HepG2 (cell line): ENCODE measurements around the gene SUPV3L1. TPM values are rescaled to one million over a fixed set of nuclear protein-coding genes. Genes with fewer than 3 reads are reported as not detected.

Source experiments
- ATAC-seq: fragments of 200-7000 bp; cut with Tn5 transposase; 3 replicates; pipeline ENCODE4 v1.9.1; 2020; ENCODE audit warnings: mild to moderate bottlenecking, moderate library complexity
- BruUV-seq: library from RNA; stranded (reverse); fragments of 400-500 nt; replicated peaks from 2 replicates; lab custom pipeline; 2021; lab: Mats Ljungman, UMichigan
- CTCF ChIA-PET: fragments of 300-600 bp; formaldehyde crosslinking; extraction: SDS; loops from one replicate; lab custom pipeline; 2021; ENCODE audit warnings: low total read pairs, inconsistent platforms, low intra/inter-chr PET ratio; lab: Yijun Ruan, JAX
- POLR2A ChIA-PET: fragments of 350-600 bp; sonication (Branson Sonifier 250); formaldehyde crosslinking; loops from one replicate; lab custom pipeline; 2020; ENCODE audit warnings: antibody characterized with exemption, inconsistent platforms; lab: Yijun Ruan, JAX
- DNase-seq: peaks from one replicate; pipeline ENCODE4 v3.0.0-alpha.2; 2015; ENCODE audit warnings: low spot score
- FAIRE-seq: peaks from 3 replicates; lab custom pipeline; 2011; peaks lifted over from hg19 to GRCh38; lab: Jason Lieb, UNC
- H2AFZ ChIP-seq: one replicate; pipeline ENCODE4 v1.6.1; 2011; ENCODE audit warnings: low read length, inconsistent platforms
- H3K27ac ChIP-seq: fragments of 300-600 bp; 3 replicates; pipeline ENCODE4 v1.8.0; 2011; ENCODE audit warnings: mixed run types, mild to moderate bottlenecking, mixed read lengths, low read length, inconsistent platforms; ENCODE audit not compliant: insufficient read depth; ENCODE audit errors: extremely low read length
- H3K27me3 ChIP-seq, 2 experiments: fragments of 200-600 bp in 1 of 2; 2 replicates in 1 of 2; 3 replicates in 1 of 2; pipeline versions ENCODE4 v1.6.0 to v1.8.0; 2011; ENCODE audit warnings: low read length in 2 of 2, mild to moderate bottlenecking in 2 of 2, moderate library complexity in 2 of 2, inconsistent platforms in 1 of 2; ENCODE audit not compliant: insufficient read depth in 2 of 2, control insufficient read depth in 1 of 2
- H3K36me3 ChIP-seq, 2 experiments: fragments of 200-600 bp in 1 of 2; replicated peaks in 1 of 2; 2 replicates in 1 of 2; 3 replicates in 1 of 2; pipeline versions ENCODE4 v1.5.1 to v1.8.0; 2011; ENCODE audit warnings: low read length in 2 of 2, inconsistent platforms in 1 of 2; ENCODE audit not compliant: insufficient read depth in 2 of 2, control insufficient read depth in 1 of 2
- H3K4me1 ChIP-seq: 2 replicates; pipeline ENCODE4 v1.5.1; 2012; ENCODE audit warnings: low read length, inconsistent platforms; ENCODE audit not compliant: insufficient read depth
- H3K4me2 ChIP-seq: 2 replicates; pipeline ENCODE4 v1.6.0; 2011; ENCODE audit warnings: low read depth, low read length, inconsistent platforms
- H3K4me3 ChIP-seq, 3 experiments: fragments of 200-600 bp in 1 of 3; sonication (generic), shearing (Covaris generic) in 1 of 3; replicated peaks in 1 of 3; 2 replicates each; pipeline ENCODE4 v1.5.1; 2011 to 2016; ENCODE audit warnings: low read length in 3 of 3, inconsistent platforms in 2 of 3, low read depth in 2 of 3, mild to moderate bottlenecking in 2 of 3, control low read depth in 1 of 3, mixed read lengths in 1 of 3; ENCODE audit not compliant: insufficient read depth in 1 of 3
- H3K79me2 ChIP-seq: one replicate; pipeline ENCODE4 v1.6.1; 2011; ENCODE audit warnings: low read length, inconsistent platforms; ENCODE audit not compliant: insufficient read depth
- H3K9ac ChIP-seq: 2 replicates; pipeline ENCODE4 v1.6.0; 2011; ENCODE audit warnings: mild to moderate bottlenecking, low read depth, low read length, inconsistent platforms; ENCODE audit not compliant: insufficient read depth
- H3K9me3 ChIP-seq: 2 replicates; pipeline ENCODE4 v1.5.1; 2012; ENCODE audit warnings: mild to moderate bottlenecking, low read length
- H4K20me1 ChIP-seq: 2 replicates; pipeline ENCODE4 v1.6.0; 2011; ENCODE audit warnings: inconsistent platforms, mild to moderate bottlenecking, low read length, moderate library complexity; ENCODE audit not compliant: insufficient read depth
- ARHGAP35 ChIP-seq: sonication (generic); formaldehyde crosslinking; IDR thresholded peaks from 2 replicates; pipeline ENCODE4 v1.9.0; 2022; ENCODE audit warnings: mild to moderate bottlenecking, inconsistent platforms, moderate library complexity, missing genetic modification reagents, borderline replicate concordance
- ASH2L ChIP-seq: fragments of 300-600, 200-600 bp; sonication (generic); IDR thresholded peaks from 2 replicates; pipeline ENCODE4 v1.7.0; 2017; ENCODE audit warnings: low read depth, mild to moderate bottlenecking, moderate library complexity, mixed read lengths, low read length; ENCODE audit not compliant: insufficient read length
- BRF2 ChIP-seq: sonication (generic); formaldehyde crosslinking; IDR thresholded peaks from 2 replicates; pipeline ENCODE4 v1.8.1; 2022; ENCODE audit warnings: mild to moderate bottlenecking, missing genetic modification reagents
- ELF1 ChIP-seq: sonication (generic); formaldehyde crosslinking; IDR thresholded peaks from 2 replicates; pipeline ENCODE4 v1.4.0; 2020; ENCODE audit warnings: missing genetic modification reagents
- HNF1A ChIP-seq, 2 experiments: sonication (generic) in 1 of 2; formaldehyde crosslinking in 1 of 2; IDR thresholded peaks; 2 replicates each; pipeline versions ENCODE4 v1.4.0 to v1.6.1; 2016 to 2020; ENCODE audit warnings: borderline replicate concordance in 1 of 2, low read depth in 1 of 2, mild to moderate bottlenecking in 1 of 2, missing genetic modification reagents in 1 of 2
- MZF1 ChIP-seq: sonication (generic); formaldehyde crosslinking; IDR thresholded peaks from 2 replicates; pipeline ENCODE4 v1.8.1; 2023; ENCODE audit warnings: mild to moderate bottlenecking, missing genetic modification reagents, borderline replicate concordance
- NCOA2 ChIP-seq: sonication (generic); formaldehyde crosslinking; IDR thresholded peaks from 2 replicates; pipeline ENCODE4 v1.8.0; 2022; ENCODE audit warnings: inconsistent platforms
- XRCC5 ChIP-seq: fragments of 200-400 bp; formaldehyde crosslinking; optimal IDR thresholded peaks from 2 replicates; pipeline ENCODE3; 2017; ENCODE audit warnings: mild to moderate bottlenecking, low read length
- ZNF747 ChIP-seq: sonication (generic); formaldehyde crosslinking; IDR thresholded peaks from 2 replicates; pipeline ENCODE4 v1.8.1; 2023; ENCODE audit warnings: missing genetic modification reagents, mild to moderate bottlenecking, borderline replicate concordance
- ZNF800 ChIP-seq: sonication (generic); formaldehyde crosslinking; IDR thresholded peaks from 2 replicates; pipeline ENCODE4 v1.4.0; 2020; ENCODE audit warnings: missing genetic modification reagents
- ZNF816 ChIP-seq: sonication (generic); formaldehyde crosslinking; IDR thresholded peaks from 2 replicates; pipeline ENCODE4 v1.8.0; 2022; ENCODE audit warnings: missing genetic modification reagents, mild to moderate bottlenecking, borderline replicate concordance
- WGBS: methylation state at CpG from one replicate; pipeline ENCODE4 v1.1.6; 2017; ENCODE audit warnings: low lambda C conversion rate; 5-methylcytosine and 5-hydroxymethylcytosine counted together
- in situ Hi-C: cut with HindIII; loops from 2 replicates; pipeline ENCODE4 v1.10.0; 2017; ENCODE audit warnings: low pct_unique_long_range_greater_than_20kb; ENCODE audit not compliant: extremely low pct_ligation_motif_present
- intact Hi-C: fragments of 100-400 bp; cut with micrococcal nuclease; formaldehyde crosslinking; loops from one replicate; pipeline ENCODE4 v1.10.0; 2022; ENCODE audit not compliant: unreplicated experiment
- polyA plus RNA-seq, 8 experiments: library from polyadenylated mRNA; depleted of rRNA in 3 of 8; stranded (reverse) in 7 of 8; unstranded in 1 of 8; fragments of >200 nt; fragmentation: Illumina TruSeq in 4 of 8; extraction: Trizol in 4 of 8; gene quantifications; 2 replicates each; pipeline versions ENCODE4 v1.2.1 to v1.2.3, GENCODE V29; 2011 to 2016; ENCODE audit warnings: low read depth in 4 of 8, missing spikeins in 1 of 8, mixed read lengths in 1 of 8; ENCODE audit not compliant: insufficient read depth in 1 of 8
- total RNA-seq, 5 experiments: library from RNA; depleted of rRNA; stranded (reverse); fragments of >200 nt; fragmentation: Illumina TruSeq; extraction: Trizol; gene quantifications; 2 replicates each; pipeline ENCODE4 v1.2.3, GENCODE V29; 2016; ENCODE audit warnings: low read depth in 1 of 5

SUPV3L1 gene
- total and polyA plus RNA-seq, 2 of the 13 experiments (the other 11 are each of a cell fraction or from before 2014, with no cell fraction given), result 28.8 to 45.7 TPM

GRCh38 chr10:69247313-69247710 is 67.3 kb downstream of the SUPV3L1 start:
- no peaks in the 10 kb centered on the region for H4K20me1 ChIP-seq
- TF ChIP-seq XRCC5 (no peak), ZNF747 (CRISPR knock-in tag) (no peak), ZNF816 (CRISPR knock-in tag) (no peak), ASH2L (no peak), MZF1 (CRISPR knock-in tag) (no peak), ELF1 (CRISPR knock-in tag) (no peak), BRF2 (CRISPR knock-in tag) (no peak), NCOA2 (CRISPR knock-in tag) (no peak), HNF1A (IDR thresholded peaks at IDR 0.05; ENCODE audit: low read depth) (no peak), HNF1A (CRISPR knock-in tag; IDR thresholded peaks at IDR 0.05; ENCODE audit: borderline replicate concordance) (no peak), ZNF800 (CRISPR knock-in tag) (no peak), ARHGAP35 (no peak)
- DNase-seq (no peak), FAIRE-seq (no peak), ATAC-seq (no peak)
- ChIA-PET POLR2A (no interaction called here), CTCF (no interaction called here)
- intact Hi-C loops (no loop called here), in situ Hi-C loops (no loop called here)
- BruUV-seq, result no TSS peak
- no peak overlapping the region for H3K27ac ChIP-seq
- H3K9ac ChIP-seq, result no peak overlapping the region
- WGBS, result 98% methylated on average over 4 of the region's 13 CpGs
- H2AFZ ChIP-seq, result no peak overlapping the region
- no peak overlapping the region for H3K4me3 ChIP-seq
- H3K9me3 ChIP-seq, result no peaks in the 10 kb centered on the region
- H3K27me3 ChIP-seq, result no peaks in the 10 kb centered on the region
- no peaks in the 10 kb centered on the region for H3K79me2 ChIP-seq
- no peak overlapping the region for H3K4me2 ChIP-seq
- no peaks in the 10 kb centered on the region for H3K4me1 ChIP-seq
- H3K36me3 ChIP-seq, result peaks cover 4 to 16% of the 10 kb centered on the region in 2 experiments; a peak in 3 of 5 replicates
